WERI-Rb-1 (cell line): ENCODE measurements around the gene PIP4K2C.

Experiments
- DNase-seq: peaks from one replicate; pipeline ENCODE4 v3.0.0-alpha.2; 2020
- H3K27ac ChIP-seq: fragments of 250-450 bp; sonication (Bioruptor Pico); 2 replicates; pipeline ENCODE4 v1.5.1; 2020; ENCODE audit warnings: mild to moderate bottlenecking, moderate library complexity
- H3K27me3 ChIP-seq: fragments of 250-450 bp; sonication (Bioruptor Pico); 2 replicates; pipeline ENCODE4 v1.5.1; 2021; ENCODE audit warnings: mild to moderate bottlenecking, low read depth, moderate library complexity; ENCODE audit not compliant: insufficient read depth, severe bottlenecking
- H3K36me3 ChIP-seq: fragments of 250-450 bp; sonication (Bioruptor Pico); 2 replicates; pipeline ENCODE4 v1.5.1; 2020; ENCODE audit warnings: mild to moderate bottlenecking, moderate library complexity
- H3K4me3 ChIP-seq: 2 replicates; pipeline ENCODE4 v1.5.1; 2011; ENCODE audit warnings: low read depth, mild to moderate bottlenecking, control low read depth, low read length
- H3K9me3 ChIP-seq: fragments of 250-450 bp; sonication (Bioruptor Pico); 2 replicates; pipeline ENCODE4 v1.5.1; 2021; ENCODE audit warnings: mild to moderate bottlenecking, moderate library complexity; ENCODE audit not compliant: severe bottlenecking
- CTCF ChIP-seq: IDR thresholded peaks from 2 replicates; pipeline ENCODE4 v1.5.1; 2011; ENCODE audit warnings: low read depth, mild to moderate bottlenecking, control low read depth, inconsistent platforms, low read length

The PIP4K2C gene

GRCh38 chr12:57580466-57580795 is 10.6 kb upstream of the PIP4K2C start:
- H3K27me3 ChIP-seq, result no peaks in the 10 kb centered on the region
- H3K9me3 ChIP-seq, result no peaks in the 10 kb centered on the region
- H3K36me3 ChIP-seq, result peaks cover 57% of the 10 kb centered on the region
- no peak overlapping the region for H3K4me3 ChIP-seq
- no peak for TF ChIP-seq CTCF
- H3K27ac ChIP-seq, result no peak overlapping the region
- DNase-seq, result no peak

GRCh38 chr12:57581802-57582201 is 9.2 kb upstream of the PIP4K2C start:
- H3K9me3 ChIP-seq, result no peaks in the 10 kb centered on the region
- H3K4me3 ChIP-seq, result no peak overlapping the region
- H3K27me3 ChIP-seq, result no peaks in the 10 kb centered on the region
- TF ChIP-seq CTCF, result no peak
- DNase-seq, result no peak
- no peak overlapping the region for H3K27ac ChIP-seq
- peaks cover 43% of the 10 kb centered on the region for H3K36me3 ChIP-seq

GRCh38 chr12:57582440-57582839 is 8.6 kb upstream of the PIP4K2C start:
- H3K27ac ChIP-seq, result no peak overlapping the region
- H3K4me3 ChIP-seq, result no peak overlapping the region
- H3K27me3 ChIP-seq, result no peaks in the 10 kb centered on the region
- DNase-seq, result no peak
- peaks cover 42% of the 10 kb centered on the region for H3K36me3 ChIP-seq
- H3K9me3 ChIP-seq, result no peaks in the 10 kb centered on the region
- no peak for TF ChIP-seq CTCF

GRCh38 chr12:57583008-57583831 is 7.8 kb upstream of the PIP4K2C start:
- peak; percentile 85 for TF ChIP-seq CTCF
- Histone ChIP-seq H3K4me3 (no peak overlapping the region), H3K9me3 (no peaks in the 10 kb centered on the region), H3K27ac (no peak overlapping the region), H3K36me3 (peaks cover 35% of the 10 kb centered on the region), H3K27me3 (no peaks in the 10 kb centered on the region)
- peak; percentile 79 for DNase-seq

GRCh38 chr12:57584050-57584449 is 6.9 kb upstream of the PIP4K2C start:
- Histone ChIP-seq H3K36me3 (peaks cover 27% of the 10 kb centered on the region), H3K27me3 (no peaks in the 10 kb centered on the region), H3K9me3 (no peaks in the 10 kb centered on the region), H3K27ac (no peak overlapping the region), H3K4me3 (no peak overlapping the region)
- TF ChIP-seq CTCF, result no peak
- DNase-seq, result no peak

GRCh38 chr12:57584690-57585089 is 6.3 kb upstream of the PIP4K2C start:
- Histone ChIP-seq H3K27ac (no peak overlapping the region), H3K9me3 (no peaks in the 10 kb centered on the region), H3K4me3 (no peak overlapping the region), H3K27me3 (no peaks in the 10 kb centered on the region), H3K36me3 (peaks cover 25% of the 10 kb centered on the region)
- TF ChIP-seq CTCF, result no peak
- no peak for DNase-seq
